Endothelial cell of umbilical vein (primary cell): ENCODE measurements around the gene CSPG5. TPM values are rescaled to one million over a fixed set of nuclear protein-coding genes. Genes with fewer than 3 reads are reported as not detected.

Experiments used
- BruUV-seq: library from RNA; stranded (reverse); fragments of 400-500 nt; replicated peaks from 2 replicates; lab custom pipeline; 2021; lab: Mats Ljungman, UMichigan
- CTCF ChIA-PET: fragments of 300-600, 350-600 bp; sonication (Branson Sonifier 250); formaldehyde crosslinking; loops from one replicate; lab custom pipeline; 2021; ENCODE audit warnings: antibody characterized with exemption, inconsistent platforms; lab: Charles Lee
- POLR2A ChIA-PET: fragments of 300-600, 350-600 bp; sonication (Branson Sonifier 250); formaldehyde crosslinking; loops from one replicate; lab custom pipeline; 2021; ENCODE audit warnings: antibody characterized with exemption, inconsistent platforms; lab: Charles Lee
- DNase-seq: peaks from one replicate; pipeline ENCODE4 v3.0.0-alpha.2; 2011; ENCODE audit warnings: low read depth, low spot score
- FAIRE-seq: peaks from 2 replicates; lab custom pipeline; 2011; peaks lifted over from hg19 to GRCh38; lab: Jason Lieb, UNC
- H2AFZ ChIP-seq: 2 replicates; pipeline ENCODE4 v1.6.0; 2012; ENCODE audit warnings: low read depth, low read length, control low read depth, inconsistent platforms
- H3K27ac ChIP-seq: 2 replicates; pipeline ENCODE4 v1.5.1; 2011; ENCODE audit warnings: low read depth, mild to moderate bottlenecking, control low read depth, low read length, moderate library complexity; ENCODE audit not compliant: insufficient read depth
- H3K27me3 ChIP-seq, 2 experiments: 2 replicates each; pipeline versions ENCODE4 v1.6.0 to v1.6.1; 2011; ENCODE audit warnings: low read length in 2 of 2, mixed read lengths in 1 of 2; ENCODE audit not compliant: control insufficient read depth in 2 of 2, insufficient read depth in 2 of 2
- H3K36me3 ChIP-seq, 2 experiments: 2 replicates in 1 of 2; 3 replicates in 1 of 2; pipeline ENCODE4 v1.5.1; 2011; ENCODE audit warnings: low read length in 2 of 2, mild to moderate bottlenecking in 1 of 2, moderate library complexity in 1 of 2; ENCODE audit not compliant: control insufficient read depth in 2 of 2, insufficient read depth in 2 of 2; ENCODE audit errors: extremely low read depth in 1 of 2
- H3K4me1 ChIP-seq: 3 replicates; pipeline ENCODE4 v1.5.1; 2011; ENCODE audit warnings: mild to moderate bottlenecking, low read length; ENCODE audit not compliant: control insufficient read depth, insufficient read depth; ENCODE audit errors: extremely low read depth
- H3K4me2 ChIP-seq: 2 replicates; pipeline ENCODE4 v1.6.1; 2011; ENCODE audit warnings: low read length, control low read depth, mixed read lengths; ENCODE audit not compliant: insufficient read depth
- H3K4me3 ChIP-seq, 3 experiments: fragments of 200-600 bp in 1 of 3; sonication (generic), shearing (Covaris generic) in 1 of 3; replicated peaks in 1 of 3; 2 replicates each; pipeline ENCODE4 v1.5.1; 2011 to 2016; ENCODE audit warnings: control low read depth in 3 of 3, low read length in 3 of 3, mild to moderate bottlenecking in 2 of 3, inconsistent platforms in 1 of 3, low read depth in 1 of 3, moderate library complexity in 1 of 3; ENCODE audit not compliant: insufficient read depth in 1 of 3
- H3K79me2 ChIP-seq: 2 replicates; pipeline ENCODE4 v1.6.0; 2012; ENCODE audit warnings: low read length, inconsistent platforms; ENCODE audit not compliant: control insufficient read depth, insufficient read depth
- H3K9ac ChIP-seq: replicated peaks from 2 replicates; pipeline ENCODE3; 2011; ENCODE audit warnings: low read length, control low read depth; ENCODE audit not compliant: insufficient read depth; ENCODE audit errors: extremely low read depth
- H3K9me1 ChIP-seq: replicated peaks from 3 replicates; pipeline ENCODE4 v1.6.0; 2011; ENCODE audit warnings: mild to moderate bottlenecking, low read length; ENCODE audit not compliant: control insufficient read depth, insufficient read depth; ENCODE audit errors: extremely low read depth
- H3K9me3 ChIP-seq: replicated peaks from 2 replicates; pipeline ENCODE4 v1.5.1; 2012; ENCODE audit warnings: low read length, inconsistent platforms; ENCODE audit not compliant: control insufficient read depth, insufficient read depth
- H4K20me1 ChIP-seq: replicated peaks from 2 replicates; pipeline ENCODE3; 2011; ENCODE audit warnings: mild to moderate bottlenecking, low read length; ENCODE audit not compliant: control insufficient read depth, insufficient read depth; ENCODE audit errors: extremely low read depth
- CTCF ChIP-seq, 2 donors: IDR thresholded peaks; 1 replicate in 1 of 2; 2 replicates in 1 of 2; pipeline ENCODE4 v1.5.1; 2011; ENCODE audit warnings: low read length in 2 of 2, mild to moderate bottlenecking in 2 of 2, moderate library complexity in 2 of 2, control low read depth in 1 of 2, inconsistent platforms in 1 of 2, low read depth in 1 of 2; ENCODE audit not compliant: insufficient read depth in 1 of 2; ENCODE audit errors: extremely low read depth in 1 of 2
- EZH2 ChIP-seq: IDR thresholded peaks from 2 replicates; pipeline ENCODE4 v1.6.1; 2012; ENCODE audit warnings: borderline replicate concordance, low read depth, mild to moderate bottlenecking, moderate library complexity, low read length, inconsistent platforms; ENCODE audit not compliant: severe bottlenecking
- FOS ChIP-seq: IDR thresholded peaks from 2 replicates; pipeline ENCODE4 v1.6.1; 2011; ENCODE audit warnings: mild to moderate bottlenecking, low read length, moderate library complexity, borderline replicate concordance; ENCODE audit not compliant: insufficient read depth
- GATA2 ChIP-seq: IDR thresholded peaks from 2 replicates; pipeline ENCODE4 v1.7.0; 2011; ENCODE audit warnings: low read depth, mild to moderate bottlenecking, moderate library complexity, mixed read lengths, low read length; ENCODE audit not compliant: insufficient read length, insufficient read depth
- MAX ChIP-seq: IDR thresholded peaks from 2 replicates; pipeline ENCODE4 v1.6.1; 2011; ENCODE audit not compliant: insufficient read depth, insufficient read length
- MYC ChIP-seq: IDR thresholded peaks from one replicate; pipeline ENCODE4 v1.6.1; 2011; ENCODE audit warnings: mild to moderate bottlenecking, low read depth, low read length
- POLR2A ChIP-seq: IDR thresholded peaks from 2 replicates; pipeline ENCODE4 v1.6.1; 2012; ENCODE audit warnings: low read depth, mild to moderate bottlenecking, control low read depth, low read length
- POLR2AphosphoS5 ChIP-seq: IDR thresholded peaks from 2 replicates; pipeline ENCODE4 v1.6.1; 2012; ENCODE audit warnings: low read depth, mild to moderate bottlenecking, control low read depth, low read length, moderate library complexity; ENCODE audit not compliant: insufficient read depth
- dilution Hi-C: fragments of 300-500 bp; cut with MboI; formaldehyde crosslinking; loops from one replicate; pipeline ENCODE4 v1.15.0; 2019; ENCODE audit warnings: low sequenced_read_pairs; ENCODE audit not compliant: extremely low pct_ligation_motif_present
- intact Hi-C: fragments of 100-400 bp; cut with micrococcal nuclease; formaldehyde crosslinking; loops from one replicate; pipeline ENCODE4 v1.10.0; 2022
- polyA plus RNA-seq, 4 experiments: library from polyadenylated mRNA; depleted of rRNA in 3 of 4; stranded (reverse) in 3 of 4; unstranded in 1 of 4; fragments of >200 nt; gene quantifications; 2 replicates each; pipeline versions ENCODE4 v1.2.1 to v1.2.3, GENCODE V29; 2011 to 2012; ENCODE audit warnings: missing spikeins in 1 of 4
- total RNA-seq: library from RNA; stranded (reverse); gene quantifications from 2 replicates; pipeline ENCODE4 v1.2.3, GENCODE V29; 2021

CSPG5 gene
- total and polyA plus RNA-seq, 2 donors (not counting 3 experiments of a cell fraction or from before 2014, with no cell fraction given) = 0.32 to 0.55 TPM

- H3K27ac ChIP-seq = no peak overlapping the region
- peaks cover 12 to 13% of the 10 kb centered on the region in 2 experiments for H3K36me3 ChIP-seq
- no peaks in the 10 kb centered on the region for H3K9me3 ChIP-seq
- intact Hi-C loops (no loop called here), dilution Hi-C loops (no loop called here)
- no peak overlapping the region for H3K4me2 ChIP-seq
- H3K27me3 ChIP-seq = no peaks in the 10 kb centered on the region
- DNase-seq (no peak), FAIRE-seq (no peak)
- H3K9ac ChIP-seq = no peak overlapping the region
- no peaks in the 10 kb centered on the region for H3K79me2 ChIP-seq
- H4K20me1 ChIP-seq = no peaks in the 10 kb centered on the region
- no peaks in the 10 kb centered on the region for H3K9me1 ChIP-seq
- BruUV-seq = no TSS peak
- no peak for TF ChIP-seq FOS
- no peak for TF ChIP-seq EZH2
- no peak for TF ChIP-seq POLR2AphosphoS5
- no peak for TF ChIP-seq CTCF (IDR thresholded peaks at IDR 0.05; ENCODE audit: extremely low read depth in 1 of 2, insufficient read depth in 1 of 2, low read depth in 1 of 2, low read length in 2 of 2)
- TF ChIP-seq MYC = no peak
- TF ChIP-seq GATA2 = no peak
- no peak overlapping the region for H3K4me3 ChIP-seq
- H3K4me1 ChIP-seq = peaks cover 9% of the 10 kb centered on the region
- ChIA-PET POLR2A (no interaction called here), CTCF (interaction anchor here (1.8 kb wide), 1 partner anchor 85 kb away, joined by 9 read pairs; no protein-coding TSS in a partner anchor)
- H2AFZ ChIP-seq = no peak overlapping the region
These were observed 28.7 kb upstream of the CSPG5 start for GRCh38 chr3:47607335-47607734.

GRCh38 chr3:47606165-47606564 is 27.5 kb upstream of the CSPG5 start:
- H3K9ac ChIP-seq = no peak overlapping the region
- no peaks in the 10 kb centered on the region for H3K27me3 ChIP-seq
- H3K4me3 ChIP-seq = no peak overlapping the region
- BruUV-seq = no TSS peak
- H3K4me1 ChIP-seq = peaks cover 5% of the 10 kb centered on the region
- FAIRE-seq (no peak), DNase-seq (no peak)
- no peaks in the 10 kb centered on the region for H4K20me1 ChIP-seq
- TF ChIP-seq POLR2A (no peak), MAX (no peak)
- H3K79me2 ChIP-seq = no peaks in the 10 kb centered on the region
- intact Hi-C loops = no loop called here
- POLR2A ChIA-PET = no interaction called here
- no peak overlapping the region for H2AFZ ChIP-seq
- H3K4me2 ChIP-seq = no peak overlapping the region
- H3K36me3 ChIP-seq = peaks cover 11 to 12% of the 10 kb centered on the region in 2 experiments
- no peaks in the 10 kb centered on the region for H3K9me3 ChIP-seq
- dilution Hi-C loops = no loop called here
- H3K27ac ChIP-seq = no peak overlapping the region
- no peaks in the 10 kb centered on the region for H3K9me1 ChIP-seq
- CTCF ChIA-PET = interaction anchor here (1.8 kb wide), 1 partner anchor 84 kb away, joined by 9 read pairs; no protein-coding TSS in a partner anchor
